ENCODE measurements around the gene FMC1. TPM values are rescaled to one million over a fixed set of nuclear protein-coding genes. Genes with fewer than 3 reads are reported as not detected.
"Not testable (repeated sequence)": the region's sequence is repeated elsewhere in the genome, so short reads cannot be mapped to it uniquely, and the experiment has no call there.

FMC1 gene
- total and polyA plus RNA-seq, 5 donors from 2014 or later, result 3.4 to 56.8 (median 56.4) TPM

DNA sequence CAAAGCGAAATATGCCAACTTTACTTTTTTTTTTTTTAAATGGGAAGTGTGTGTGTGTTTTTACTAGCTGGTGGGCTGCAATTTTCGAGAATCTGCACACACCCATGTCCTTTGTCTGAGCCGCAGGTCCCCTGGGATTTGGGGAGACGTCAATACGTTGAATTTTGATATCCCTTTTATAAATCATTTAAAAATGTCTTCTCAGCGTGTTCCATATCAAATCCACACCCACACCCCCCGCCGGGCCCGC, 404 bp upstream of the FMC1 start:
- peak overlapping the region; percentile 99 for H3K27ac ChIP-seq (ENCODE audit: insufficient read depth, low read length, poor library complexity, severe bottlenecking)
- ATAC-seq (ENCODE audit: low read depth in 2 of 2), result no peak
- H3K4me3 Mint-ChIP-seq, result peak overlapping the region; percentile 91 to 97 (median 96)
- peaks cover 13% of the 10 kb centered on the region for H3K36me3 Mint-ChIP-seq
- no peaks in the 10 kb centered on the region for H3K27me3 ChIP-seq (ENCODE audit: control insufficient read depth, insufficient read depth, low read length)
- peaks cover 11% of the 10 kb centered on the region for H3K4me1 ChIP-seq (ENCODE audit: control insufficient read depth, insufficient read depth, low read length, poor library complexity, severe bottlenecking)
- H3K9me3 Mint-ChIP-seq, result peaks cover 0 to 10% (median 2%) of the 10 kb centered on the region in 7 donors
- H3K27ac Mint-ChIP-seq, result peak overlapping the region; percentile 100
- H3K9me3 ChIP-seq (ENCODE audit: control insufficient read depth in 2 of 2, low read length in 2 of 2), result no peaks in the 10 kb centered on the region
- peak in 1 of 3 donors; percentile 86 for DNase-seq
- H3K27me3 Mint-ChIP-seq, result peaks cover 17% of the 10 kb centered on the region
- H3K4me1 Mint-ChIP-seq, result peaks cover 26 to 45% (median 36%) of the 10 kb centered on the region in 4 donors
- peak overlapping the region; percentile 94 for H3K4me3 ChIP-seq (ENCODE audit: low read depth, low read length)
- H3K36me3 ChIP-seq (ENCODE audit: control insufficient read depth, insufficient read depth, low read length), result no peaks in the 10 kb centered on the region

DNA sequence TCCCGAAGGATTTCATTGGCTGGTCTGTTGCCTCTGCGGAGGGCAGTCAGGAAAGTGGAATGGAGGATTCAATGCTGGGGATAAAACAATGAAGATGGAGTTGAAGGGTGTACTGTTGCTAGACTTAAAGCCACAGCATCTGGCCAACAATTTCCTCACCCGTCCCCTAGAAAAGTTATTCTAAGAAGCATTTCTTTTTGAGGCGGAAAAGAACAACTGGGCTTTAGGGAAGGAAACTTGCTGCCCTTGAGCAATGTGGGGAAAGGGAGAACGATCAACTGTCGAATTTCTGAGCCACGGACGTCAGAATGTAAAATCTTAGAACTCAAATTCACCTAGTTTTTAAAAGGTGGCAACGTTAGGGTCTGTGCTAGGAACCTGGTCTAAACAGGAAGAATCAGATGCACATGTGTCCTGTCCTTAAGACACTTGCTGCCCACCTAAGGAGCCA, 664 bp downstream of the FMC1 start:
- Histone ChIP-seq H3K36me3 (ENCODE audit: control insufficient read depth, insufficient read depth, low read length) (peaks cover 5% of the 10 kb centered on the region), H3K27ac (ENCODE audit: insufficient read depth, low read length, poor library complexity, severe bottlenecking) (peak overlapping the region; percentile 99), H3K9me3 (ENCODE audit: control insufficient read depth in 2 of 2, low read length in 2 of 2) (no peaks in the 10 kb centered on the region), H3K27me3 (ENCODE audit: control insufficient read depth, insufficient read depth, low read length) (no peaks in the 10 kb centered on the region), H3K4me1 (ENCODE audit: control insufficient read depth, insufficient read depth, low read length, poor library complexity, severe bottlenecking) (peaks cover 11% of the 10 kb centered on the region), H3K4me3 (ENCODE audit: low read depth, low read length) (peak overlapping the region; percentile 94)
- peaks cover 17% of the 10 kb centered on the region for H3K27me3 Mint-ChIP-seq
- H3K4me3 Mint-ChIP-seq, result peak overlapping the region; percentile 91 to 97 (median 96)
- H3K27ac Mint-ChIP-seq, result peak overlapping the region; percentile 100
- H3K9me3 Mint-ChIP-seq, result peaks cover 0 to 10% (median 2%) of the 10 kb centered on the region in 7 donors
- H3K4me1 Mint-ChIP-seq, result peaks cover 26 to 48% (median 37%) of the 10 kb centered on the region in 4 donors
- H3K36me3 Mint-ChIP-seq, result peaks cover 15% of the 10 kb centered on the region
- peak in 1 of 3 donors; percentile 6 for DNase-seq
- no peak for ATAC-seq (ENCODE audit: low read depth in 2 of 2)

DNA sequence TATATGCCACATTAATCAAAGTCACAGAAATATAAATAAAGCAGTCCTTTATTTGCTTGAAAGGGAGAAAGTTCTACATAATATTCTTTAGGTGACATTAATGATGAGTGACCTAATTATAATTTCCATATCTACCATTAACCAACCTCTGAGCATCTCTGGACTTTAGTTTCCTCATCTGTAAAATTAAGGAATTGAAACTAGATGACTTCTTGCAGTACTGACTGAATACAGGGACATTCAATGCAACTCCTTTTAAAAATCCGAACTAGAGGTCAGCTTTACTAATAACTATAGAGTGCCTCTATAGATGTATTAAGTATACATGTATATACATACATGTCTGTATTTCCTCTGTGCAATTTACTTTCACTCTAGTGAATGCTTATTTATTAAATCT, 3.9 kb downstream of the FMC1 start:
- Histone ChIP-seq H3K4me1 (ENCODE audit: control insufficient read depth, insufficient read depth, low read length, poor library complexity, severe bottlenecking) (peaks cover 11% of the 10 kb centered on the region), H3K27me3 (ENCODE audit: control insufficient read depth, insufficient read depth, low read length) (no peaks in the 10 kb centered on the region), H3K36me3 (ENCODE audit: control insufficient read depth, insufficient read depth, low read length) (peaks cover 5% of the 10 kb centered on the region), H3K9me3 (ENCODE audit: control insufficient read depth in 2 of 2, low read length in 2 of 2) (no peaks in the 10 kb centered on the region), H3K4me3 (ENCODE audit: low read depth, low read length) (no peak overlapping the region), H3K27ac (ENCODE audit: insufficient read depth, low read length, poor library complexity, severe bottlenecking) (no peak overlapping the region)
- Mint-ChIP-seq H3K36me3 (peaks cover 22% of the 10 kb centered on the region), H3K9me3 (peaks cover 0 to 8% (median 1%) of the 10 kb centered on the region in 7 donors), H3K4me3 (peak overlapping the region in 1 of 4 donors; percentile 11), H3K27me3 (peaks cover 13% of the 10 kb centered on the region), H3K4me1 (peaks cover 26 to 43% (median 34%) of the 10 kb centered on the region in 4 donors), H3K27ac (no peak overlapping the region)
- no peak for ATAC-seq (ENCODE audit: low read depth in 2 of 2)
- DNase-seq, result no peak

DNA sequence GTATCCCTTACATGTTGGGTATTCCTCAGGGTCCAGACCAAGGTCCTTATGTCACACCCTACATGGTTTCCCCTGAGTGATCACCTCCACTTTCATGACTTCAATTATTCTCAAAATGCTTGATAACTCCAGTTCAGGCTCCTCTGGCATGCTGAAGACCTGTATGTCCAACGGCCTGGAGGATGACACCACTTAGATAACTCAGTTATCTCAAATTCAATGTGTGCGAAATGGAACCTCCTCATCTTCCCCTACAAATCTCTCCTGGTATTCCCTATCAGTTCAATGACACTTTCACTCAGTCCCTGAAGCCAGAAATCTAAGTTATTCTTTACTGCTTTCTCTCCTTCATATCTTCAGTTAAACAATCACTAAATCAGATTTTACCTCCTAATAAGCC, 9.9 kb downstream of the FMC1 start:
- Histone ChIP-seq H3K4me1 (ENCODE audit: control insufficient read depth, insufficient read depth, low read length, poor library complexity, severe bottlenecking) (no peaks in the 10 kb centered on the region), H3K27me3 (ENCODE audit: control insufficient read depth, insufficient read depth, low read length) (no peaks in the 10 kb centered on the region), H3K4me3 (ENCODE audit: low read depth, low read length) (no peak overlapping the region), H3K36me3 (ENCODE audit: control insufficient read depth, insufficient read depth, low read length) (peaks cover 9% of the 10 kb centered on the region), H3K9me3 (ENCODE audit: control insufficient read depth in 2 of 2, low read length in 2 of 2) (no peaks in the 10 kb centered on the region), H3K27ac (ENCODE audit: insufficient read depth, low read length, poor library complexity, severe bottlenecking) (no peak overlapping the region)
- no peak overlapping the region for H3K4me3 Mint-ChIP-seq
- H3K27ac Mint-ChIP-seq, result peak overlapping the region in 1 of 3 donors; percentile 4
- ATAC-seq (ENCODE audit: low read depth in 2 of 2) (no peak), DNase-seq (no peak)
- peaks cover 8 to 16% (median 12%) of the 10 kb centered on the region in 4 donors for H3K4me1 Mint-ChIP-seq
- H3K36me3 Mint-ChIP-seq, result peaks cover 25% of the 10 kb centered on the region
- H3K27me3 Mint-ChIP-seq, result no peaks in the 10 kb centered on the region
- no peaks in the 10 kb centered on the region for H3K9me3 Mint-ChIP-seq

DNA sequence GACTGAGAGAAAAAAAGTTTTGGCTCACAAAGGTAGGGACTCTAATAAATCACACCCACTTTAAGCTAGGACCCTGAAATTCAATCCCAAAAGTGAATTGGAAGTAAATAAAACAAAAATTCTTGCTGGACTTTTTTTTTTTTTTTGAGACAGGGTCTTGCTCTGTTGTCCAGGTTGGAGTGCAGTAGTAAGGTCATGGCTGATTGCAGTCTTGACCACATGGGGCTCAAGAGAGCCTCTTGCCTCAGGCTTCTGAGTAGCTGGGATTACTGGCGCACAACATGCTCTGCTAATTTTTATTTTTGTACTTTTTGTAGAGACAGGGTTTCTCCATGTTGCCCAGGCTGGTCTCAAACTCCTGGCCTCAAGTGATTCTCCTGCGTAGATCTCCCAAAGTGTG, 13.6 kb downstream of the FMC1 start:
- Histone ChIP-seq H3K27ac (ENCODE audit: insufficient read depth, low read length, poor library complexity, severe bottlenecking) (no peak overlapping the region), H3K9me3 (ENCODE audit: control insufficient read depth in 2 of 2, low read length in 2 of 2) (no peaks in the 10 kb centered on the region), H3K4me3 (ENCODE audit: low read depth, low read length) (no peak overlapping the region), H3K36me3 (ENCODE audit: control insufficient read depth, insufficient read depth, low read length) (peaks cover 4% of the 10 kb centered on the region), H3K27me3 (ENCODE audit: control insufficient read depth, insufficient read depth, low read length) (no peaks in the 10 kb centered on the region), H3K4me1 (ENCODE audit: control insufficient read depth, insufficient read depth, low read length, poor library complexity, severe bottlenecking) (no peaks in the 10 kb centered on the region)
- H3K4me1 Mint-ChIP-seq, result peaks cover 8 to 28% (median 18%) of the 10 kb centered on the region in 4 donors
- H3K36me3 Mint-ChIP-seq, result peaks cover 16% of the 10 kb centered on the region
- H3K27ac Mint-ChIP-seq, result no peak overlapping the region
- H3K9me3 Mint-ChIP-seq, result no peaks in the 10 kb centered on the region
- peaks cover 4% of the 10 kb centered on the region for H3K27me3 Mint-ChIP-seq
- ATAC-seq (ENCODE audit: low read depth in 2 of 2), result no peak
- no peak for DNase-seq
- H3K4me3 Mint-ChIP-seq, result no peak overlapping the region

DNA sequence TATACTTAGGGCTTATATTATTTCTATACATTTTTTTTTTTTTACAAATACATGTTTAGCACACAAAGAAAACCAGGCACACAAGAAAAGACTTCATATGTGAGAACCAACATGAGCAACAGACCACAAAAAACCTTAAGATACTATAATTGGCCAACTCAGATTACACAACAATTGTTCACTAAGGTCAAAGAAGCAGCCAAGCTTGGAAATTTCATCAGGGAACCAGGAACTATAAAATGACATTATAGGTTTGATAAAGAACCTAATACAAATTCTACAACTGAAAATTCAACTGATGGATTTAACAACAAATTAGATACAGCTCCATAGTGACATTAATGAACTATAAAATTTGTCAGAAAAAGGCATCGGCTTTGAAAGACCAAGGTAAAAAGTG, 14.2 kb downstream of the FMC1 start:
- no peaks in the 10 kb centered on the region for H3K4me1 ChIP-seq (ENCODE audit: control insufficient read depth, insufficient read depth, low read length, poor library complexity, severe bottlenecking)
- peaks cover 4% of the 10 kb centered on the region for H3K36me3 ChIP-seq (ENCODE audit: control insufficient read depth, insufficient read depth, low read length)
- H3K27ac ChIP-seq (ENCODE audit: insufficient read depth, low read length, poor library complexity, severe bottlenecking), result no peak overlapping the region
- Mint-ChIP-seq H3K9me3 (no peaks in the 10 kb centered on the region), H3K27ac (no peak overlapping the region), H3K4me1 (peaks cover 8 to 27% (median 19%) of the 10 kb centered on the region in 4 donors), H3K36me3 (peaks cover 14% of the 10 kb centered on the region), H3K4me3 (peak overlapping the region in 2 of 4 donors; percentile 57 to 86), H3K27me3 (peaks cover 7% of the 10 kb centered on the region)
- no peak overlapping the region for H3K4me3 ChIP-seq (ENCODE audit: low read depth, low read length)
- H3K9me3 ChIP-seq (ENCODE audit: control insufficient read depth in 2 of 2, low read length in 2 of 2), result no peaks in the 10 kb centered on the region
- ATAC-seq (ENCODE audit: low read depth in 2 of 2), result no peak
- DNase-seq, result no peak
- no peaks in the 10 kb centered on the region for H3K27me3 ChIP-seq (ENCODE audit: control insufficient read depth, insufficient read depth, low read length)

DNA sequence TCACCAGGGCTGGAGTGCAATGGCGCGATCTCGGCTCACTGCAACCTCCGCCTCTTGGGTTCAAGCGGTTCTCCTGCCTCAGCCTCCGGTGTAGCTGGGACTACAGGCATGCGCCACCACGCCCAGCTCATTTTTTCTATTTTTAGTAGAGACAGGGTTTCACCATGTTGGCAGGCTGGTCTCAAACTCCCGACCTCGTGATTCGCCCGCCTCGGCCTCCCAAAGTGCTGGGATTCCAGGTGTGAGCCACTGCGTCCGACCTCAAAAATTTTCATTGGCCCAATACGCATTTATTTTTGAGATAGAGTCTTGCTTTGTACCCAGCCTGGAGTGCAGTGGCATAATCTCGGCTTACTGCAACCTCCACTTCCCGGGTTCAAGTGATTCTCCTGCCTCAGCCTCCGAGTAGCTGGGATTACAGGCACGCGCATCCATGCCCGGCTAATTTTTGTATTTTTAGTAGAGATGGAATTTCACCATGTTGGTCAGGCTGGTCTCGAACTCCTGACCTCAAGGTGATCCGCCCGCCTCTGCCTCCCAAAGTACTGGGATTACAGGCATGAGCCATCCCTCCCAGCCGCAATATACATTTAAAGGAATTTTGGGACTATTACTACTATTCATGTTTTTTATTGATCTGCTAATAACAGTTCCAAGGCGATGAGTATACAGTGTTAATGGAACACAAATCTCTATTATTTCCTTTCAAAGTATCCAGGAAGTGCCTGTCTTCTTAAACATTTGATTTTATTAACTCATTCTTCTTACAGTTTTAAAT, 16.8 kb downstream of the FMC1 start:
- Histone ChIP-seq H3K4me1 (ENCODE audit: control insufficient read depth, insufficient read depth, low read length, poor library complexity, severe bottlenecking) (peaks cover 21% of the 10 kb centered on the region), H3K27ac (ENCODE audit: insufficient read depth, low read length, poor library complexity, severe bottlenecking) (peak overlapping the region; percentile 100), H3K4me3 (ENCODE audit: low read depth, low read length) (peak overlapping the region; percentile 87)
- not testable (repeated sequence) for DNase-seq; H3K9me3 Mint-ChIP-seq; ATAC-seq (ENCODE audit: low read depth in 2 of 2); H3K36me3 Mint-ChIP-seq; H3K9me3 ChIP-seq (ENCODE audit: control insufficient read depth in 2 of 2, low read length in 2 of 2); H3K36me3 ChIP-seq (ENCODE audit: control insufficient read depth, insufficient read depth, low read length); H3K27me3 ChIP-seq (ENCODE audit: control insufficient read depth, insufficient read depth, low read length)
- Mint-ChIP-seq H3K27me3 (peaks cover 12% of the 10 kb centered on the region), H3K27ac (peak overlapping the region; percentile 99 to 100 (median 99)), H3K4me3 (peak overlapping the region; percentile 95 to 100 (median 99)), H3K4me1 (peaks cover 19 to 48% (median 30%) of the 10 kb centered on the region in 4 donors)

Data from CD4-positive, CD25-positive, alpha-beta regulatory T cell (primary cell).